Measurements from ENCODE around the gene SHROOM3.

DNA sequence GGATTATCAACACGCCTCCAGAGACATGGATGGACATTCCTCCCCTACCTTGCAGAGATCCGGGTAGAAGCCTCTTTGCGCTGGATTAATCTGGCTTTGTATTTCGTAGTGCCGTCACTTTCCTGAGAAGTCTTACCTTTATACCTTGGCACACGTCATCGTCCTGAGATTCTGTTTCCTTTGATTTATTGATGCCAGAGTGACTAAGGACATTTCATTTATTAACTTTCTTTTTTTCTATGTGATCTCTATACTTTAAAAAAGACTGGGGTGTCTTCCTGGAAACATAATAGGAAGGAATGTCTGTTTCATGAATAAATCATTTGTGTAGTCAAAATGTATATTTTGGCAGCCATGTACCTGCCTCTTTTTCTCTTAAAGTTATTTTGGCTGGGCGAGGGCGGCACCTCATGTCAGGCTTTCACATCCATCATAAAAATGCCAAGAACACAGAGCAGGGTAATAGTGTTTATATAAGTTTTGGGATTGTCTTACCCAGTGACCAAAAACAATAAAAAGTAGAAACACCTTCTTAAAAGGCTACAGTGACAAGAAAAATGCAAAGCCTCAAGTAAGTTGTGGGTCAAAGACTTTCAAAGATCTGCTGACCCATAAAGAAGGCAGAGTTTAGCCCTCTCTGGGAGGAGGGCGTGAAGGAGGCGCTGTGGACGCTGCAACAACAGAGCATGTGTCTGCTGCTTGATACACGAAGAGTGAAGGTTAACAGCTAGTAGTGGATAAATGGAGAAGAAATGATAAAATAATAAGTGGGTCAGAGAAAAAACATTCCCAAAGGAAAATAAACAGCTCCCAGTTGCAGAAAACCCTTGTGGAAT is 124.4 kb downstream of the SHROOM3 start:
- TF ChIP-seq, protein P1, sequence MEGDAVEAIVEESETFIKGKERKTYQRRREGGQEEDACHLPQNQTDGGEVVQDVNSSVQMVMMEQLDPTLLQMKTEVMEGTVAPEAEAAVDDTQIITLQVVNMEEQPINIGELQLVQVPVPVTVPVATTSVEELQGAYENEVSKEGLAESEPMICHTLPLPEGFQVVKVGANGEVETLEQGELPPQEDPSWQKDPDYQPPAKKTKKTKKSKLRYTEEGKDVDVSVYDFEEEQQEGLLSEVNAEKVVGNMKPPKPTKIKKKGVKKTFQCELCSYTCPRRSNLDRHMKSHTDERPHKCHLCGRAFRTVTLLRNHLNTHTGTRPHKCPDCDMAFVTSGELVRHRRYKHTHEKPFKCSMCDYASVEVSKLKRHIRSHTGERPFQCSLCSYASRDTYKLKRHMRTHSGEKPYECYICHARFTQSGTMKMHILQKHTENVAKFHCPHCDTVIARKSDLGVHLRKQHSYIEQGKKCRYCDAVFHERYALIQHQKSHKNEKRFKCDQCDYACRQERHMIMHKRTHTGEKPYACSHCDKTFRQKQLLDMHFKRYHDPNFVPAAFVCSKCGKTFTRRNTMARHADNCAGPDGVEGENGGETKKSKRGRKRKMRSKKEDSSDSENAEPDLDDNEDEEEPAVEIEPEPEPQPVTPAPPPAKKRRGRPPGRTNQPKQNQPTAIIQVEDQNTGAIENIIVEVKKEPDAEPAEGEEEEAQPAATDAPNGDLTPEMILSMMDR (IDR thresholded peaks at IDR 0.05; ENCODE audit: insufficient read depth, low read length, poor library complexity, severe bottlenecking): no peak
- no peak for TF ChIP-seq EZH2phosphoT487 (conservative IDR thresholded peaks at IDR 0.05; ENCODE audit: low read length)
